Body of pancreas (tissue), 4 donors: ENCODE data around the gene CYTH1. TPM values are rescaled to one million over a fixed set of nuclear protein-coding genes. Genes with fewer than 3 reads are reported as not detected.

ENCODE experiments used
- ATAC-seq: fragments of 150-250 bp; one replicate; pipeline ENCODE4 v1.9.1; 2016
- DNase-seq, 4 donors: peaks; one replicate each; pipeline ENCODE4 v3.0.0-alpha.2; 2019
- H3K27ac ChIP-seq, 4 donors: fragments of 200-600 bp; sonication (generic); 1 replicate in 3 of 4; 2 replicates in 1 of 4; pipeline versions ENCODE4 v1.5.1 to v1.6.1; 2016 to 2019; ENCODE audit warnings: mild to moderate bottlenecking in 1 of 4, mixed read lengths in 1 of 4, moderate library complexity in 1 of 4
- H3K27me3 ChIP-seq, 2 donors: fragments of 200-600 bp; sonication (generic); one replicate each; pipeline ENCODE4 v1.6.0; 2016; ENCODE audit warnings: mild to moderate bottlenecking in 1 of 2
- H3K36me3 ChIP-seq, 2 donors: fragments of 200-600 bp; sonication (generic); replicated peaks in 1 of 2; 2 replicates each; pipeline ENCODE4 v1.5.1; 2016; ENCODE audit warnings: low read depth in 2 of 2; ENCODE audit not compliant: insufficient read depth in 1 of 2
- H3K4me1 ChIP-seq: fragments of 200-600 bp; sonication (generic); one replicate; pipeline ENCODE4 v1.6.0; 2016
- H3K4me3 ChIP-seq, 2 donors: fragments of 200-600 bp; sonication (generic); 1 replicate in 1 of 2; 2 replicates in 1 of 2; pipeline ENCODE4 v1.5.1; 2016 to 2019
- H3K9me3 ChIP-seq, 3 donors: fragments of 200-600 bp; sonication (generic); 1 replicate in 2 of 3; 2 replicates in 1 of 3; pipeline ENCODE4 v1.5.1; 2016
- CTCF ChIP-seq, 7 experiments: fragments of 450-650 bp in 4 of 7; fragments of 200-600 bp in 3 of 7; sonication (generic) in 3 of 7; IDR thresholded peaks; one replicate each; pipeline ENCODE4 v1.5.1; 2016 to 2019; ENCODE audit warnings: antibody characterized with exemption in 7 of 7
- POLR2A ChIP-seq, 3 donors: fragments of 450-650 bp; IDR thresholded peaks; one replicate each; pipeline ENCODE4 v1.6.1; 2016; ENCODE audit warnings: antibody characterized with exemption in 3 of 3, mild to moderate bottlenecking in 2 of 3
- WGBS, 2 donors: methylation state at CpG; one replicate each; pipeline ENCODE4 v1.1.5; 2017; 5-methylcytosine and 5-hydroxymethylcytosine counted together
- intact Hi-C: fragments of 100-400 bp; cut with DNase I; formaldehyde crosslinking; loops from one replicate; pipeline ENCODE4 v1.15.1; 2023
- total RNA-seq, 2 donors: library from RNA; depleted of rRNA; stranded (reverse); fragments of >200 nt; gene quantifications; one replicate each; pipeline ENCODE4 v1.1.0, GENCODE V29; 2016

Gene CYTH1
- total RNA-seq, 2 donors from 2014 or later, result 32.2 to 60.6 TPM

GRCh38 chr17:78709119-78709681 lies 72.9 kb downstream of the CYTH1 start:
- Histone ChIP-seq H3K4me3 (no peak overlapping the region), H3K4me1 (peaks cover 8% of the 10 kb centered on the region), H3K36me3 (peaks cover 0 to 4% of the 10 kb centered on the region in 2 donors), H3K9me3 (no peaks in the 10 kb centered on the region), H3K27ac (no peak overlapping the region), H3K27me3 (no peaks in the 10 kb centered on the region)
- TF ChIP-seq CTCF (IDR thresholded peaks at IDR 0.05) (no peak), POLR2A (IDR thresholded peaks at IDR 0.05) (no peak)
- WGBS, 2 donors, result 84 to 87% methylated on average over 8 to 10 of the region's 10 CpGs
- no peak for DNase-seq
- intact Hi-C loops, result no loop called here
- ATAC-seq, result no peak

- Histone ChIP-seq H3K4me3 (no peak overlapping the region), H3K27ac (peak overlapping the region in 2 of 4 donors; percentile 35 to 44), H3K9me3 (no peaks in the 10 kb centered on the region), H3K36me3 (peaks cover 0 to 4% of the 10 kb centered on the region in 2 donors), H3K27me3 (no peaks in the 10 kb centered on the region), H3K4me1 (peaks cover 8% of the 10 kb centered on the region)
- TF ChIP-seq POLR2A (IDR thresholded peaks at IDR 0.05), result no peak
- TF ChIP-seq CTCF (IDR thresholded peaks at IDR 0.05), result peak; percentile 58 to 90 (median 84)
- intact Hi-C loops, result no loop called here
- 7% methylated on average over 6 of the region's 6 CpGs for WGBS, 2 donors
- ATAC-seq (peak; percentile 91), DNase-seq (peak; percentile 72 to 82 (median 81))
Observed at GRCh38 chr17:78708510-78708973, 73.5 kb downstream of the CYTH1 start.

GRCh38 chr17:78707923-78708322 lies 74.2 kb downstream of the CYTH1 start:
- peaks cover 8% of the 10 kb centered on the region for H3K4me1 ChIP-seq
- H3K27ac ChIP-seq, result peak overlapping the region in 2 of 4 donors; percentile 35 to 44
- TF ChIP-seq POLR2A (IDR thresholded peaks at IDR 0.05) (no peak), CTCF (IDR thresholded peaks at IDR 0.05) (no peak)
- no peak overlapping the region for H3K4me3 ChIP-seq
- 85 to 91% methylated on average over 7 of the region's 7 CpGs for WGBS, 2 donors
- ATAC-seq (no peak), DNase-seq (no peak)
- no peaks in the 10 kb centered on the region for H3K9me3 ChIP-seq
- no peaks in the 10 kb centered on the region for H3K27me3 ChIP-seq
- intact Hi-C loops, result no loop called here
- H3K36me3 ChIP-seq, result peaks cover 0 to 4% of the 10 kb centered on the region in 2 donors

GRCh38 chr17:78707016-78707415 lies 75.1 kb downstream of the CYTH1 start:
- no peak for TF ChIP-seq CTCF (IDR thresholded peaks at IDR 0.05)
- TF ChIP-seq POLR2A (IDR thresholded peaks at IDR 0.05), result no peak
- Histone ChIP-seq H3K4me3 (no peak overlapping the region), H3K27me3 (no peaks in the 10 kb centered on the region), H3K9me3 (no peaks in the 10 kb centered on the region), H3K4me1 (peaks cover 8% of the 10 kb centered on the region), H3K27ac (no peak overlapping the region), H3K36me3 (peaks cover 0 to 4% of the 10 kb centered on the region in 2 donors)
- intact Hi-C loops, result no loop called here
- WGBS, 2 donors, result 91 to 94% methylated on average over 7 of the region's 7 CpGs
- no peak for DNase-seq
- no peak for ATAC-seq
